Measurements from ENCODE around the gene CADM1.

- TF ChIP-seq CTCF (optimal IDR thresholded peaks at IDR 0.05 in 1 of 3, IDR thresholded peaks at IDR 0.05 in 1 of 3, conservative IDR thresholded peaks at IDR 0.05 in 1 of 3; ENCODE audit: extremely low read depth in 1 of 3, insufficient read depth in 2 of 3, low read length in 3 of 3): no peak
- no peak for TF ChIP-seq EZH2 (IDR thresholded peaks at IDR 0.05; ENCODE audit: low read length)
These were observed 93.1 kb downstream of the CADM1 start for GRCh38 chr11:115411120-115411519.

All from keratinocyte (primary cell).